ENCODE data around the gene CFD. TPM values are rescaled to one million over a fixed set of nuclear protein-coding genes. Genes with fewer than 3 reads are reported as not detected.
A peak's percentile ranks its signal among the peaks of the same experiment; 100 is the strongest.

The CFD gene
- total RNA-seq, 2 experiments from 2014 or later, result 0.35 TPM; not detected in 1

DNA sequence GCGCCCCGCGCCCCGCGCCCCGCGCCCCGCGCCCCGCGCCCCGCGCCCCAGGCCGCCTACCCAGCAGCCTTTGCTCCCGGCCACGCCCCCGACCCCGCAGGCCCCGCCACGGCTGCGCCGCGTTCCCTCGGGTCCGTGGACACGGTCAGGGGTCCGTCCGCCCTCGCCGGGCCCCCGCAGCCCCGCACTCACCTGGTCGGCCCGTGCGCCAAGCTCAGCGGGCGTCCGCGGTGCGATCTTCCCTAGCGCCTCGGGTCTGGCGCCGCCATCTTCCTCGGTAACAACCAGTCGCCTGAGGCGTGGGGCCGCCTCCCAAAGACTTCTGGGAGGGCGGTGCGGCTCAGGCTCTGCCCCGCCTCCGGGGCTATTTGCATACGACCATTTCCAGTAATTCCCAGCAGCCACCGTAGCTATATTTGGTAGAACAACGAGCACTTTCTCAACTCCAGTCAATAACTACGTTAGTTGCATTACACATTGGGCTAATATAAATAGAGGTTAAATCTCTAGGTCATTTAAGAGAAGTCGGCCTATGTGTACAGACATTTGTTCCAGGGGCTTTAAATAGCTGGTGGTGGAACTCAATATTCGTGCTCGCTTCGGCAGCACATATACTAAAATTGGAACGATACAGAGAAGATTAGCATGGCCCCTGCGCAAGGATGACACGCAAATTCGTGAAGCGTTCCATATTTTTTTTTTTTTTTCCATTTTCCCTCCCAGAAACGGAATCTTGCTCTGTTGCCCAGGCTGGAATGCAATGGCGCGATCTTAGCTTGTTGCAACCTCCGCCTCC lies 33.6 kb downstream of the CFD start, which contains the start of the genes MED16 and RNU6-9:
Gene MED16, minus strand, starts transcription at position 294 of the 796 bp plus-strand sequence. CDS start 2,056 bp downstream, outside the sequence.
Gene RNU6-9, plus strand, starts transcription at position 591 of the 796 bp plus-strand sequence.
- Histone ChIP-seq H4K20me1 (ENCODE audit: insufficient read depth, low read length) (no peaks in the 10 kb centered on the region), H3K9me2 (ENCODE audit: insufficient read depth, low read length) (no peaks in the 10 kb centered on the region), H3K4me1 (ENCODE audit: insufficient read depth, low read length, poor library complexity, severe bottlenecking) (peaks cover 5% of the 10 kb centered on the region), H3K27ac (ENCODE audit: low read depth, low read length, poor library complexity, severe bottlenecking) (peak within 1 kb of the TSS; percentile 43), H3K9me3 (ENCODE audit: low read length) (no peaks in the 10 kb centered on the region), H3K4me3 (ENCODE audit: low read depth, low read length, poor library complexity, severe bottlenecking) (peak within 1 kb of the TSS; percentile 91), H3K79me2 (ENCODE audit: insufficient read depth, low read depth, low read length) (0 out of 2 replicates have a peak, but pooled peaks cover 5% of the 10 kb centered on the region), H3K36me3 (ENCODE audit: insufficient read depth, low read length) (peaks cover 5% of the 10 kb centered on the region; the same call in 1 of the 2 replicates), H3K4me2 (ENCODE audit: low read length) (peak within 1 kb of the TSS; percentile 62), H2AFZ (ENCODE audit: low read length) (peak within 1 kb of the TSS; percentile 84; the same call in 1 of the 2 replicates)
- TF ChIP-seq, protein P1, sequence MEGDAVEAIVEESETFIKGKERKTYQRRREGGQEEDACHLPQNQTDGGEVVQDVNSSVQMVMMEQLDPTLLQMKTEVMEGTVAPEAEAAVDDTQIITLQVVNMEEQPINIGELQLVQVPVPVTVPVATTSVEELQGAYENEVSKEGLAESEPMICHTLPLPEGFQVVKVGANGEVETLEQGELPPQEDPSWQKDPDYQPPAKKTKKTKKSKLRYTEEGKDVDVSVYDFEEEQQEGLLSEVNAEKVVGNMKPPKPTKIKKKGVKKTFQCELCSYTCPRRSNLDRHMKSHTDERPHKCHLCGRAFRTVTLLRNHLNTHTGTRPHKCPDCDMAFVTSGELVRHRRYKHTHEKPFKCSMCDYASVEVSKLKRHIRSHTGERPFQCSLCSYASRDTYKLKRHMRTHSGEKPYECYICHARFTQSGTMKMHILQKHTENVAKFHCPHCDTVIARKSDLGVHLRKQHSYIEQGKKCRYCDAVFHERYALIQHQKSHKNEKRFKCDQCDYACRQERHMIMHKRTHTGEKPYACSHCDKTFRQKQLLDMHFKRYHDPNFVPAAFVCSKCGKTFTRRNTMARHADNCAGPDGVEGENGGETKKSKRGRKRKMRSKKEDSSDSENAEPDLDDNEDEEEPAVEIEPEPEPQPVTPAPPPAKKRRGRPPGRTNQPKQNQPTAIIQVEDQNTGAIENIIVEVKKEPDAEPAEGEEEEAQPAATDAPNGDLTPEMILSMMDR (conservative IDR thresholded peaks at IDR 0.05; ENCODE audit: low read length), result no peak
- TF ChIP-seq EZH2phosphoT487 (IDR thresholded peaks at IDR 0.05; ENCODE audit: borderline replicate concordance, low read depth, low read length), result no peak
- CTCF ChIA-PET (ENCODE audit: unreplicated experiment), result interaction anchor here (0.5 to 0.6 kb wide), 2 partner anchors 37 to 86 kb away, joined by 3 read pairs; no protein-coding TSS in a partner anchor
- DNase-seq (ENCODE audit: low spot score), result peak; percentile 97
- POLR2A ChIA-PET, result interaction anchor here (1.1 to 1.5 kb wide), 3 partner anchors 10 to 14 kb away, joined by 3 read pairs; no protein-coding TSS in a partner anchor
- intact Hi-C loops (cut with micrococcal nuclease; ENCODE audit: unreplicated experiment), result loop anchor here (1.0 to 2.0 kb wide), 3 partner anchors 14 to 31 kb away; no protein-coding TSS in a partner anchor
- no TSS peak for BruUV-seq (replicated peaks)

DNA sequence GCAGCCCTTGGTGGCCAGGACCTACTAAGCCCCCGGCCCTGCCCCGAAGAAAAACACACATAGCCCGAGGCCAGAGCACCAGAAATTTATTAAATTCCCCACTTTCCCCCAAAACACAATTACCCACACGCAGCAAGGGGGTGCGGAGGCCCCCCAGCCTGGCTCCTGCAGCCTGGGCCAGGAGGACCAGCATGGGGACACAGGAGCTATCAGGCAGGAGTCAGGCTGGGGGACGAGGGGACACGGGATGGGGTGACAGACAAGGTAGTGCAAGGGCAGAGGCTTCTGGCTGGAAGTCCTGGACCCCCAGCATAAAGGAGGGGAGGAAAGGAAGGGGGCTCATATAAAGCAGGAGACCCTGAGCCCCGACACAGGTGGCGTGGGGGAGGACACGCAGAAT lies 37.0 kb downstream of the CFD start:
- no TSS peak for BruUV-seq (replicated peaks)
- H3K4me1 ChIP-seq (ENCODE audit: insufficient read depth, low read length, poor library complexity, severe bottlenecking), result peaks cover 27% of the 10 kb centered on the region
- H4K20me1 ChIP-seq (ENCODE audit: insufficient read depth, low read length), result no peaks in the 10 kb centered on the region
- peaks cover 13% of the 10 kb centered on the region; the same call in 1 of the 2 replicates for H3K36me3 ChIP-seq (ENCODE audit: insufficient read depth, low read length)
- no peak overlapping the region for H3K4me3 ChIP-seq (ENCODE audit: low read depth, low read length, poor library complexity, severe bottlenecking)
- TF ChIP-seq, protein P1 (conservative IDR thresholded peaks at IDR 0.05; ENCODE audit: low read length), result no peak
- no peak for TF ChIP-seq EZH2phosphoT487 (IDR thresholded peaks at IDR 0.05; ENCODE audit: borderline replicate concordance, low read depth, low read length)
- intact Hi-C loops (cut with micrococcal nuclease; ENCODE audit: unreplicated experiment), result no loop called here
- H3K79me2 ChIP-seq (ENCODE audit: insufficient read depth, low read depth, low read length), result 0 out of 2 replicates have a peak, but pooled peaks cover 5% of the 10 kb centered on the region
- no peak overlapping the region for H3K4me2 ChIP-seq (ENCODE audit: low read length)
- H3K9me2 ChIP-seq (ENCODE audit: insufficient read depth, low read length), result no peaks in the 10 kb centered on the region
- DNase-seq (ENCODE audit: low spot score), result no peak
- ChIA-PET POLR2A (no interaction called here), CTCF (ENCODE audit: unreplicated experiment) (no interaction called here)
- no peaks in the 10 kb centered on the region for H3K9me3 ChIP-seq (ENCODE audit: low read length)
- no peak overlapping the region for H2AFZ ChIP-seq (ENCODE audit: low read length)
- no peak overlapping the region for H3K27ac ChIP-seq (ENCODE audit: low read depth, low read length, poor library complexity, severe bottlenecking)
